GM23338 (cell line): ENCODE results near the gene GNA12. TPM values are rescaled to one million over a fixed set of nuclear protein-coding genes. Genes with fewer than 3 reads are reported as not detected.

Source experiments
- ATAC-seq: fragments of 200-7000 bp; cut with Tn5 transposase; 3 replicates; pipeline ENCODE4 v1.9.1; 2020
- DNase-seq: peaks from one replicate; pipeline ENCODE4 v3.0.0-alpha.2; 2015; ENCODE audit warnings: low spot score
- H2AFZ ChIP-seq: fragments of 200-600 bp; sonication (generic); 2 replicates; pipeline ENCODE4 v1.8.0; 2016; ENCODE audit warnings: antibody characterized with exemption, mild to moderate bottlenecking, moderate library complexity
- H3F3A ChIP-seq: fragments of 200-600 bp; sonication (generic); replicated peaks from 2 replicates; pipeline ENCODE4 v1.8.0; 2017; ENCODE audit warnings: antibody characterized with exemption, mixed run types, low read depth
- H3K27ac ChIP-seq: fragments of 200-600 bp; sonication (generic); 2 replicates; pipeline ENCODE4 v1.6.1; 2016; ENCODE audit warnings: low read depth
- H3K27me3 ChIP-seq: fragments of 200-600 bp; sonication (generic); 2 replicates; pipeline ENCODE4 v1.8.0; 2016; ENCODE audit warnings: mild to moderate bottlenecking, mixed run types, moderate library complexity; ENCODE audit not compliant: insufficient read depth
- H3K36me3 ChIP-seq: fragments of 200-600 bp; sonication (generic); 2 replicates; pipeline ENCODE4 v1.8.0; 2016; ENCODE audit warnings: mild to moderate bottlenecking; ENCODE audit not compliant: insufficient read depth
- H3K4me1 ChIP-seq: fragments of 200-600 bp; sonication (generic); 2 replicates; pipeline ENCODE4 v1.8.0; 2016; ENCODE audit warnings: mild to moderate bottlenecking, moderate library complexity; ENCODE audit not compliant: insufficient read depth
- H3K4me2 ChIP-seq: fragments of 200-600 bp; sonication (generic); 2 replicates; pipeline ENCODE4 v1.7.1; 2017; ENCODE audit warnings: mixed run types
- H3K4me3 ChIP-seq: fragments of 200-600 bp; sonication (generic); 2 replicates; pipeline ENCODE4 v1.6.1; 2016; ENCODE audit warnings: mixed run types
- H3K79me2 ChIP-seq: fragments of 200-600 bp; sonication (generic); replicated peaks from 2 replicates; pipeline ENCODE4 v1.8.0; 2017; ENCODE audit warnings: mild to moderate bottlenecking; ENCODE audit not compliant: insufficient read depth
- H3K9me2 ChIP-seq: fragments of 200-600 bp; sonication (generic); 2 replicates; pipeline ENCODE4 v1.8.0; 2017; ENCODE audit not compliant: insufficient read depth
- H4K20me1 ChIP-seq: fragments of 200-600 bp; sonication (generic); replicated peaks from 2 replicates; pipeline ENCODE4 v1.8.0; 2017; ENCODE audit warnings: mild to moderate bottlenecking; ENCODE audit not compliant: insufficient read depth
- H3K27ac Mint-ChIP-seq: 2 replicates; pipeline ENCODE4 v1.8.0; 2020; ENCODE audit warnings: inconsistent platforms, mild to moderate bottlenecking, moderate library complexity, mixed read lengths
- H3K27me3 Mint-ChIP-seq: 3 replicates; pipeline ENCODE4 v1.8.0; 2022; ENCODE audit warnings: low read depth, mild to moderate bottlenecking, moderate library complexity, mixed read lengths, inconsistent platforms; ENCODE audit not compliant: insufficient read depth, poor library complexity
- H3K36me3 Mint-ChIP-seq: 3 replicates; pipeline ENCODE4 v1.8.0; 2021; ENCODE audit warnings: low read depth, mild to moderate bottlenecking, inconsistent platforms, moderate library complexity, mixed read lengths
- H3K4me1 Mint-ChIP-seq: 3 replicates; pipeline ENCODE4 v1.8.0; 2020; ENCODE audit warnings: mild to moderate bottlenecking, inconsistent platforms, mixed read lengths
- H3K4me3 Mint-ChIP-seq: 3 replicates; pipeline ENCODE4 v1.8.0; 2021; ENCODE audit warnings: moderate library complexity, mild to moderate bottlenecking, inconsistent platforms, mixed read lengths
- H3K9me3 Mint-ChIP-seq: 3 replicates; pipeline ENCODE4 v1.8.0; 2020; ENCODE audit warnings: moderate library complexity, mild to moderate bottlenecking, inconsistent platforms, mixed read lengths
- CREB1 ChIP-seq: fragments of 250-450 bp; sonication (Bioruptor Pico); IDR thresholded peaks from 2 replicates; pipeline ENCODE4 v1.5.0; 2020; ENCODE audit warnings: low read depth, mild to moderate bottlenecking, moderate library complexity
- EZH2 ChIP-seq: fragments of 200-600 bp; sonication (generic); IDR thresholded peaks from one replicate; pipeline ENCODE4 v1.8.0; 2017; ENCODE audit warnings: antibody characterized with exemption, mild to moderate bottlenecking, low read depth; ENCODE audit not compliant: unreplicated experiment
- EZH2phosphoT487 ChIP-seq: fragments of 200-600 bp; sonication (generic); IDR thresholded peaks from one replicate; pipeline ENCODE4 v1.8.1; 2018; ENCODE audit warnings: antibody characterized with exemption; ENCODE audit not compliant: unreplicated experiment
- JUNB ChIP-seq: IDR thresholded peaks from one replicate; pipeline ENCODE4 v1.6.1; 2016; ENCODE audit warnings: antibody characterized with exemption; ENCODE audit not compliant: unreplicated experiment
- NANOG ChIP-seq: IDR thresholded peaks from 2 replicates; pipeline ENCODE4 v1.6.1; 2016; ENCODE audit warnings: antibody characterized with exemption, borderline replicate concordance
- POLR2AphosphoS5 ChIP-seq: IDR thresholded peaks from 2 replicates; pipeline ENCODE4 v1.6.1; 2016; ENCODE audit warnings: antibody characterized with exemption, low read depth
- STAT1 ChIP-seq: IDR thresholded peaks from one replicate; pipeline ENCODE4 v1.6.1; 2016; ENCODE audit warnings: antibody characterized with exemption; ENCODE audit not compliant: unreplicated experiment
- ZNF114 ChIP-seq: fragments of 250-450 bp; sonication (Bioruptor Pico); IDR thresholded peaks from 2 replicates; pipeline ENCODE4 v1.5.0; 2020; ENCODE audit warnings: mild to moderate bottlenecking, moderate library complexity
- ZNF331 ChIP-seq: fragments of 250-450 bp; sonication (Bioruptor Pico); IDR thresholded peaks from 2 replicates; pipeline ENCODE4 v1.5.0; 2020; ENCODE audit warnings: low read depth, mild to moderate bottlenecking, moderate library complexity
- polyA plus RNA-seq: library from polyadenylated mRNA; unstranded; fragments of >200 nt; fragmentation: Nextera tagmentation; extraction: Ambion mirVana; gene quantifications from 2 replicates; pipeline ENCODE4 v1.2.1, GENCODE V29; 2016
- total RNA-seq: library from RNA; depleted of rRNA; stranded (reverse); fragments of >200 nt; shearing (Covaris generic); gene quantifications from 2 replicates; pipeline ENCODE4 v1.2.3, GENCODE V29; 2014
- TF ChIP-seq, protein P1 (sequence below): IDR thresholded peaks from 2 replicates; pipeline ENCODE4 v1.6.1; 2016; ENCODE audit warnings: antibody characterized with exemption
- TF ChIP-seq, protein P2 (sequence below): fragments of 250-450 bp; sonication (Bioruptor Pico); IDR thresholded peaks from 2 replicates; pipeline ENCODE4 v1.5.0; 2020; ENCODE audit warnings: mild to moderate bottlenecking, moderate library complexity
- TF ChIP-seq, protein P3 (sequence below), 2 experiments: fragments of 200-600 bp in 1 of 2; sonication (generic) in 1 of 2; conservative IDR thresholded peaks; 2 replicates each; pipeline versions ENCODE4 v1.5.1 to v1.6.1; 2016 to 2017; ENCODE audit warnings: antibody characterized with exemption in 2 of 2, low read depth in 2 of 2, mild to moderate bottlenecking in 2 of 2, moderate library complexity in 1 of 2
- TF ChIP-seq, protein P4 (sequence below): IDR thresholded peaks from one replicate; pipeline ENCODE4 v1.6.1; 2018; ENCODE audit warnings: antibody characterized with exemption; ENCODE audit not compliant: unreplicated experiment

GNA12 gene
- total and polyA plus RNA-seq, 2 experiments from 2014 or later = 24.0 to 87.7 TPM

DNA sequence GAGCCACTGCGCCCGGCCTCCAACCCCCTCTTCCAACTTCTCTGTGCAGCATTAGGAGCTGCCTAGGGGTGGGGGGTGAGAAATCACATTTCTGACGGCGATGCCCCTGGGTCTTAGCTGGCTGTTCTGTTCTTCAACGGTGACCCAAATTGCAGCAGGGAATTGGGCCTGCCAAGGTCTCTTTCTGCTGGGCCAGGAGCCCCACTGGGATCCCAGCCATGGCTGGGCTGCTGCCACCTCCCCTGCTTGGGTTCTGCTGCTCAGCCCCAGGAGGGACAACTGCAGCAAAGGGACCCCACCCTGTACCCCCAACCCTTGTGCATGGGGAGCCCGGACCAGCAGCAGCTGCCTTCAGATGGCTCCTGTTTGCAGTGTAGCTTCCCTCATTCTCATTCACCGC, 43.7 kb upstream of the GNA12 start:
- no peaks in the 10 kb centered on the region for H3K27me3 ChIP-seq
- no peaks in the 10 kb centered on the region for H3K36me3 Mint-ChIP-seq
- no peak overlapping the region for H3K4me2 ChIP-seq
- no peaks in the 10 kb centered on the region for H3F3A ChIP-seq
- no peak overlapping the region for H3K27ac ChIP-seq
- no peak overlapping the region for H3K4me3 ChIP-seq
- ATAC-seq = no peak
- H3K36me3 ChIP-seq = no peaks in the 10 kb centered on the region
- H4K20me1 ChIP-seq = no peaks in the 10 kb centered on the region
- H3K4me1 ChIP-seq = no peaks in the 10 kb centered on the region
- H3K27me3 Mint-ChIP-seq = peaks cover 3% of the 10 kb centered on the region
- no peak for DNase-seq
- TF ChIP-seq, protein P1, sequence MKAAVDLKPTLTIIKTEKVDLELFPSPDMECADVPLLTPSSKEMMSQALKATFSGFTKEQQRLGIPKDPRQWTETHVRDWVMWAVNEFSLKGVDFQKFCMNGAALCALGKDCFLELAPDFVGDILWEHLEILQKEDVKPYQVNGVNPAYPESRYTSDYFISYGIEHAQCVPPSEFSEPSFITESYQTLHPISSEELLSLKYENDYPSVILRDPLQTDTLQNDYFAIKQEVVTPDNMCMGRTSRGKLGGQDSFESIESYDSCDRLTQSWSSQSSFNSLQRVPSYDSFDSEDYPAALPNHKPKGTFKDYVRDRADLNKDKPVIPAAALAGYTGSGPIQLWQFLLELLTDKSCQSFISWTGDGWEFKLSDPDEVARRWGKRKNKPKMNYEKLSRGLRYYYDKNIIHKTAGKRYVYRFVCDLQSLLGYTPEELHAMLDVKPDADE = no peak
- TF ChIP-seq, protein P2, sequence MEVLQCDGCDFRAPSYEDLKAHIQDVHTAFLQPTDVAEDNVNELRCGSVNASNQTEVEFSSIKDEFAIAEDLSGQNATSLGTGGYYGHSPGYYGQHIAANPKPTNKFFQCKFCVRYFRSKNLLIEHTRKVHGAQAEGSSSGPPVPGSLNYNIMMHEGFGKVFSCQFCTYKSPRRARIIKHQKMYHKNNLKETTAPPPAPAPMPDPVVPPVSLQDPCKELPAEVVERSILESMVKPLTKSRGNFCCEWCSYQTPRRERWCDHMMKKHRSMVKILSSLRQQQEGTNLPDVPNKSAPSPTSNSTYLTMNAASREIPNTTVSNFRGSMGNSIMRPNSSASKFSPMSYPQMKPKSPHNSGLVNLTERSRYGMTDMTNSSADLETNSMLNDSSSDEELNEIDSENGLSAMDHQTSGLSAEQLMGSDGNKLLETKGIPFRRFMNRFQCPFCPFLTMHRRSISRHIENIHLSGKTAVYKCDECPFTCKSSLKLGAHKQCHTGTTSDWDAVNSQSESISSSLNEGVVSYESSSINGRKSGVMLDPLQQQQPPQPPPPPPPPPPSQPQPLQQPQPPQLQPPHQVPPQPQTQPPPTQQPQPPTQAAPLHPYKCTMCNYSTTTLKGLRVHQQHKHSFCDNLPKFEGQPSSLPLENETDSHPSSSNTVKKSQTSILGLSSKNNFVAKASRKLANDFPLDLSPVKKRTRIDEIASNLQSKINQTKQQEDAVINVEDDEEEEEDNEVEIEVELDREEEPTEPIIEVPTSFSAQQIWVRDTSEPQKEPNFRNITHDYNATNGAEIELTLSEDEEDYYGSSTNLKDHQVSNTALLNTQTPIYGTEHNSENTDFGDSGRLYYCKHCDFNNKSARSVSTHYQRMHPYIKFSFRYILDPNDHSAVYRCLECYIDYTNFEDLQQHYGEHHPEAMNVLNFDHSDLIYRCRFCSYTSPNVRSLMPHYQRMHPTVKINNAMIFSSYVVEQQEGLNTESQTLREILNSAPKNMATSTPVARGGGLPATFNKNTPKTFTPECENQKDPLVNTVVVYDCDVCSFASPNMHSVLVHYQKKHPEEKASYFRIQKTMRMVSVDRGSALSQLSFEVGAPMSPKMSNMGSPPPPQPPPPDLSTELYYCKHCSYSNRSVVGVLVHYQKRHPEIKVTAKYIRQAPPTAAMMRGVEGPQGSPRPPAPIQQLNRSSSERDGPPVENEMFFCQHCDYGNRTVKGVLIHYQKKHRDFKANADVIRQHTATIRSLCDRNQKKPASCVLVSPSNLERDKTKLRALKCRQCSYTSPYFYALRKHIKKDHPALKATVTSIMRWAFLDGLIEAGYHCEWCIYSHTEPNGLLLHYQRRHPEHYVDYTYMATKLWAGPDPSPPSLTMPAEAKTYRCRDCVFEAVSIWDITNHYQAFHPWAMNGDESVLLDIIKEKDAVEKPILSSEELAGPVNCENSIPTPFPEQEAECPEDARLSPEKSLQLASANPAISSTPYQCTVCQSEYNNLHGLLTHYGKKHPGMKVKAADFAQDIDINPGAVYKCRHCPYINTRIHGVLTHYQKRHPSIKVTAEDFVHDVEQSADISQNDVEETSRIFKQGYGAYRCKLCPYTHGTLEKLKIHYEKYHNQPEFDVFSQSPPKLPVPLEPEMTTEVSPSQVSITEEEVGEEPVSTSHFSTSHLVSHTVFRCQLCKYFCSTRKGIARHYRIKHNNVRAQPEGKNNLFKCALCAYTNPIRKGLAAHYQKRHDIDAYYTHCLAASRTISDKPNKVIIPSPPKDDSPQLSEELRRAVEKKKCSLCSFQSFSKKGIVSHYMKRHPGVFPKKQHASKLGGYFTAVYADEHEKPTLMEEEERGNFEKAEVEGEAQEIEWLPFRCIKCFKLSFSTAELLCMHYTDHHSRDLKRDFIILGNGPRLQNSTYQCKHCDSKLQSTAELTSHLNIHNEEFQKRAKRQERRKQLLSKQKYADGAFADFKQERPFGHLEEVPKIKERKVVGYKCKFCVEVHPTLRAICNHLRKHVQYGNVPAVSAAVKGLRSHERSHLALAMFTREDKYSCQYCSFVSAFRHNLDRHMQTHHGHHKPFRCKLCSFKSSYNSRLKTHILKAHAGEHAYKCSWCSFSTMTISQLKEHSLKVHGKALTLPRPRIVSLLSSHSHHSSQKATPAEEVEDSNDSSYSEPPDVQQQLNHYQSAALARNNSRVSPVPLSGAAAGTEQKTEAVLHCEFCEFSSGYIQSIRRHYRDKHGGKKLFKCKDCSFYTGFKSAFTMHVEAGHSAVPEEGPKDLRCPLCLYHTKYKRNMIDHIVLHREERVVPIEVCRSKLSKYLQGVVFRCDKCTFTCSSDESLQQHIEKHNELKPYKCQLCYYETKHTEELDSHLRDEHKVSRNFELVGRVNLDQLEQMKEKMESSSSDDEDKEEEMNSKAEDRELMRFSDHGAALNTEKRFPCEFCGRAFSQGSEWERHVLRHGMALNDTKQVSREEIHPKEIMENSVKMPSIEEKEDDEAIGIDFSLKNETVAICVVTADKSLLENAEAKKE (CRISPR knock-in tag) = no peak
- TF ChIP-seq JUNB (no peak), ZNF331 (CRISPR knock-in tag) (no peak), POLR2AphosphoS5 (no peak), CREB1 (no peak), ZNF114 (CRISPR knock-in tag) (no peak), STAT1 (no peak), EZH2 (no peak), EZH2phosphoT487 (no peak), NANOG (no peak)
- TF ChIP-seq, protein P3, sequence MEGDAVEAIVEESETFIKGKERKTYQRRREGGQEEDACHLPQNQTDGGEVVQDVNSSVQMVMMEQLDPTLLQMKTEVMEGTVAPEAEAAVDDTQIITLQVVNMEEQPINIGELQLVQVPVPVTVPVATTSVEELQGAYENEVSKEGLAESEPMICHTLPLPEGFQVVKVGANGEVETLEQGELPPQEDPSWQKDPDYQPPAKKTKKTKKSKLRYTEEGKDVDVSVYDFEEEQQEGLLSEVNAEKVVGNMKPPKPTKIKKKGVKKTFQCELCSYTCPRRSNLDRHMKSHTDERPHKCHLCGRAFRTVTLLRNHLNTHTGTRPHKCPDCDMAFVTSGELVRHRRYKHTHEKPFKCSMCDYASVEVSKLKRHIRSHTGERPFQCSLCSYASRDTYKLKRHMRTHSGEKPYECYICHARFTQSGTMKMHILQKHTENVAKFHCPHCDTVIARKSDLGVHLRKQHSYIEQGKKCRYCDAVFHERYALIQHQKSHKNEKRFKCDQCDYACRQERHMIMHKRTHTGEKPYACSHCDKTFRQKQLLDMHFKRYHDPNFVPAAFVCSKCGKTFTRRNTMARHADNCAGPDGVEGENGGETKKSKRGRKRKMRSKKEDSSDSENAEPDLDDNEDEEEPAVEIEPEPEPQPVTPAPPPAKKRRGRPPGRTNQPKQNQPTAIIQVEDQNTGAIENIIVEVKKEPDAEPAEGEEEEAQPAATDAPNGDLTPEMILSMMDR (conservative IDR thresholded peaks at IDR 0.05; ENCODE audit: low read depth in 2 of 2) = no peak
- TF ChIP-seq, protein P4, sequence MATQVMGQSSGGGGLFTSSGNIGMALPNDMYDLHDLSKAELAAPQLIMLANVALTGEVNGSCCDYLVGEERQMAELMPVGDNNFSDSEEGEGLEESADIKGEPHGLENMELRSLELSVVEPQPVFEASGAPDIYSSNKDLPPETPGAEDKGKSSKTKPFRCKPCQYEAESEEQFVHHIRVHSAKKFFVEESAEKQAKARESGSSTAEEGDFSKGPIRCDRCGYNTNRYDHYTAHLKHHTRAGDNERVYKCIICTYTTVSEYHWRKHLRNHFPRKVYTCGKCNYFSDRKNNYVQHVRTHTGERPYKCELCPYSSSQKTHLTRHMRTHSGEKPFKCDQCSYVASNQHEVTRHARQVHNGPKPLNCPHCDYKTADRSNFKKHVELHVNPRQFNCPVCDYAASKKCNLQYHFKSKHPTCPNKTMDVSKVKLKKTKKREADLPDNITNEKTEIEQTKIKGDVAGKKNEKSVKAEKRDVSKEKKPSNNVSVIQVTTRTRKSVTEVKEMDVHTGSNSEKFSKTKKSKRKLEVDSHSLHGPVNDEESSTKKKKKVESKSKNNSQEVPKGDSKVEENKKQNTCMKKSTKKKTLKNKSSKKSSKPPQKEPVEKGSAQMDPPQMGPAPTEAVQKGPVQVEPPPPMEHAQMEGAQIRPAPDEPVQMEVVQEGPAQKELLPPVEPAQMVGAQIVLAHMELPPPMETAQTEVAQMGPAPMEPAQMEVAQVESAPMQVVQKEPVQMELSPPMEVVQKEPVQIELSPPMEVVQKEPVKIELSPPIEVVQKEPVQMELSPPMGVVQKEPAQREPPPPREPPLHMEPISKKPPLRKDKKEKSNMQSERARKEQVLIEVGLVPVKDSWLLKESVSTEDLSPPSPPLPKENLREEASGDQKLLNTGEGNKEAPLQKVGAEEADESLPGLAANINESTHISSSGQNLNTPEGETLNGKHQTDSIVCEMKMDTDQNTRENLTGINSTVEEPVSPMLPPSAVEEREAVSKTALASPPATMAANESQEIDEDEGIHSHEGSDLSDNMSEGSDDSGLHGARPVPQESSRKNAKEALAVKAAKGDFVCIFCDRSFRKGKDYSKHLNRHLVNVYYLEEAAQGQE = no peak
- no peak overlapping the region for H3K27ac Mint-ChIP-seq
- H3K9me2 ChIP-seq = no peaks in the 10 kb centered on the region
- 0 out of 2 replicates have a peak overlapping the region, but pooled peaks have one; percentile 47 for H2AFZ ChIP-seq
- no peaks in the 10 kb centered on the region for H3K79me2 ChIP-seq
- no peak overlapping the region for H3K4me3 Mint-ChIP-seq
- peaks cover 14% of the 10 kb centered on the region for H3K4me1 Mint-ChIP-seq
- H3K9me3 Mint-ChIP-seq = no peaks in the 10 kb centered on the region
